Endothelial cell of umbilical vein (primary cell): ENCODE measurements around the gene EDRF1. TPM values are rescaled to one million over a fixed set of nuclear protein-coding genes. Genes with fewer than 3 reads are reported as not detected.

Experiments
- BruUV-seq: library from RNA; stranded (reverse); fragments of 400-500 nt; replicated peaks from 2 replicates; lab custom pipeline; 2021; lab: Mats Ljungman, UMichigan
- CTCF ChIA-PET: fragments of 300-600, 350-600 bp; sonication (Branson Sonifier 250); formaldehyde crosslinking; loops from one replicate; lab custom pipeline; 2021; ENCODE audit warnings: antibody characterized with exemption, inconsistent platforms; lab: Charles Lee
- POLR2A ChIA-PET: fragments of 300-600, 350-600 bp; sonication (Branson Sonifier 250); formaldehyde crosslinking; loops from one replicate; lab custom pipeline; 2021; ENCODE audit warnings: antibody characterized with exemption, inconsistent platforms; lab: Charles Lee
- DNase-seq: peaks from one replicate; pipeline ENCODE4 v3.0.0-alpha.2; 2011; ENCODE audit warnings: low read depth, low spot score
- FAIRE-seq: peaks from 2 replicates; lab custom pipeline; 2011; peaks lifted over from hg19 to GRCh38; lab: Jason Lieb, UNC
- H2AFZ ChIP-seq: 2 replicates; pipeline ENCODE4 v1.6.0; 2012; ENCODE audit warnings: low read depth, low read length, control low read depth, inconsistent platforms
- H3K27ac ChIP-seq: 2 replicates; pipeline ENCODE4 v1.5.1; 2011; ENCODE audit warnings: low read depth, mild to moderate bottlenecking, control low read depth, low read length, moderate library complexity; ENCODE audit not compliant: insufficient read depth
- H3K27me3 ChIP-seq, 2 experiments: 2 replicates each; pipeline versions ENCODE4 v1.6.0 to v1.6.1; 2011; ENCODE audit warnings: low read length in 2 of 2, mixed read lengths in 1 of 2; ENCODE audit not compliant: control insufficient read depth in 2 of 2, insufficient read depth in 2 of 2
- H3K36me3 ChIP-seq, 2 experiments: 2 replicates in 1 of 2; 3 replicates in 1 of 2; pipeline ENCODE4 v1.5.1; 2011; ENCODE audit warnings: low read length in 2 of 2, mild to moderate bottlenecking in 1 of 2, moderate library complexity in 1 of 2; ENCODE audit not compliant: control insufficient read depth in 2 of 2, insufficient read depth in 2 of 2; ENCODE audit errors: extremely low read depth in 1 of 2
- H3K4me1 ChIP-seq: 3 replicates; pipeline ENCODE4 v1.5.1; 2011; ENCODE audit warnings: mild to moderate bottlenecking, low read length; ENCODE audit not compliant: control insufficient read depth, insufficient read depth; ENCODE audit errors: extremely low read depth
- H3K4me2 ChIP-seq: 2 replicates; pipeline ENCODE4 v1.6.1; 2011; ENCODE audit warnings: low read length, control low read depth, mixed read lengths; ENCODE audit not compliant: insufficient read depth
- H3K4me3 ChIP-seq, 3 experiments: fragments of 200-600 bp in 1 of 3; sonication (generic), shearing (Covaris generic) in 1 of 3; replicated peaks in 1 of 3; 2 replicates each; pipeline ENCODE4 v1.5.1; 2011 to 2016; ENCODE audit warnings: control low read depth in 3 of 3, low read length in 3 of 3, mild to moderate bottlenecking in 2 of 3, inconsistent platforms in 1 of 3, low read depth in 1 of 3, moderate library complexity in 1 of 3; ENCODE audit not compliant: insufficient read depth in 1 of 3
- H3K79me2 ChIP-seq: 2 replicates; pipeline ENCODE4 v1.6.0; 2012; ENCODE audit warnings: low read length, inconsistent platforms; ENCODE audit not compliant: control insufficient read depth, insufficient read depth
- H3K9ac ChIP-seq: replicated peaks from 2 replicates; pipeline ENCODE3; 2011; ENCODE audit warnings: low read length, control low read depth; ENCODE audit not compliant: insufficient read depth; ENCODE audit errors: extremely low read depth
- H3K9me1 ChIP-seq: replicated peaks from 3 replicates; pipeline ENCODE4 v1.6.0; 2011; ENCODE audit warnings: mild to moderate bottlenecking, low read length; ENCODE audit not compliant: control insufficient read depth, insufficient read depth; ENCODE audit errors: extremely low read depth
- H3K9me3 ChIP-seq: replicated peaks from 2 replicates; pipeline ENCODE4 v1.5.1; 2012; ENCODE audit warnings: low read length, inconsistent platforms; ENCODE audit not compliant: control insufficient read depth, insufficient read depth
- H4K20me1 ChIP-seq: replicated peaks from 2 replicates; pipeline ENCODE3; 2011; ENCODE audit warnings: mild to moderate bottlenecking, low read length; ENCODE audit not compliant: control insufficient read depth, insufficient read depth; ENCODE audit errors: extremely low read depth
- EZH2 ChIP-seq: IDR thresholded peaks from 2 replicates; pipeline ENCODE4 v1.6.1; 2012; ENCODE audit warnings: borderline replicate concordance, low read depth, mild to moderate bottlenecking, moderate library complexity, low read length, inconsistent platforms; ENCODE audit not compliant: severe bottlenecking
- FOS ChIP-seq: IDR thresholded peaks from 2 replicates; pipeline ENCODE4 v1.6.1; 2011; ENCODE audit warnings: mild to moderate bottlenecking, low read length, moderate library complexity, borderline replicate concordance; ENCODE audit not compliant: insufficient read depth
- GATA2 ChIP-seq: IDR thresholded peaks from 2 replicates; pipeline ENCODE4 v1.7.0; 2011; ENCODE audit warnings: low read depth, mild to moderate bottlenecking, moderate library complexity, mixed read lengths, low read length; ENCODE audit not compliant: insufficient read length, insufficient read depth
- JUN ChIP-seq: IDR thresholded peaks from 2 replicates; pipeline ENCODE4 v1.6.1; 2011; ENCODE audit warnings: borderline replicate concordance, low read depth; ENCODE audit not compliant: insufficient read length, insufficient read depth
- MAX ChIP-seq: IDR thresholded peaks from 2 replicates; pipeline ENCODE4 v1.6.1; 2011; ENCODE audit not compliant: insufficient read depth, insufficient read length
- MYC ChIP-seq: IDR thresholded peaks from one replicate; pipeline ENCODE4 v1.6.1; 2011; ENCODE audit warnings: mild to moderate bottlenecking, low read depth, low read length
- POLR2A ChIP-seq: IDR thresholded peaks from 2 replicates; pipeline ENCODE4 v1.6.1; 2012; ENCODE audit warnings: low read depth, mild to moderate bottlenecking, control low read depth, low read length
- POLR2AphosphoS5 ChIP-seq: IDR thresholded peaks from 2 replicates; pipeline ENCODE4 v1.6.1; 2012; ENCODE audit warnings: low read depth, mild to moderate bottlenecking, control low read depth, low read length, moderate library complexity; ENCODE audit not compliant: insufficient read depth
- dilution Hi-C: fragments of 300-500 bp; cut with MboI; formaldehyde crosslinking; loops from one replicate; pipeline ENCODE4 v1.15.0; 2019; ENCODE audit warnings: low sequenced_read_pairs; ENCODE audit not compliant: extremely low pct_ligation_motif_present
- intact Hi-C: fragments of 100-400 bp; cut with micrococcal nuclease; formaldehyde crosslinking; loops from one replicate; pipeline ENCODE4 v1.10.0; 2022
- polyA plus RNA-seq, 4 experiments: library from polyadenylated mRNA; depleted of rRNA in 3 of 4; stranded (reverse) in 3 of 4; unstranded in 1 of 4; fragments of >200 nt; gene quantifications; 2 replicates each; pipeline versions ENCODE4 v1.2.1 to v1.2.3, GENCODE V29; 2011 to 2012; ENCODE audit warnings: missing spikeins in 1 of 4
- total RNA-seq: library from RNA; stranded (reverse); gene quantifications from 2 replicates; pipeline ENCODE4 v1.2.3, GENCODE V29; 2021
- TF ChIP-seq, protein P1 (sequence below), 2 donors: IDR thresholded peaks; 1 replicate in 1 of 2; 2 replicates in 1 of 2; pipeline ENCODE4 v1.5.1; 2011; ENCODE audit warnings: low read length in 2 of 2, mild to moderate bottlenecking in 2 of 2, moderate library complexity in 2 of 2, control low read depth in 1 of 2, inconsistent platforms in 1 of 2, low read depth in 1 of 2; ENCODE audit not compliant: insufficient read depth in 1 of 2; ENCODE audit errors: extremely low read depth in 1 of 2

The EDRF1 gene
- total and polyA plus RNA-seq, 2 donors (not counting 3 experiments of a cell fraction or from before 2014, with no cell fraction given): 11.6 to 27.8 TPM

DNA sequence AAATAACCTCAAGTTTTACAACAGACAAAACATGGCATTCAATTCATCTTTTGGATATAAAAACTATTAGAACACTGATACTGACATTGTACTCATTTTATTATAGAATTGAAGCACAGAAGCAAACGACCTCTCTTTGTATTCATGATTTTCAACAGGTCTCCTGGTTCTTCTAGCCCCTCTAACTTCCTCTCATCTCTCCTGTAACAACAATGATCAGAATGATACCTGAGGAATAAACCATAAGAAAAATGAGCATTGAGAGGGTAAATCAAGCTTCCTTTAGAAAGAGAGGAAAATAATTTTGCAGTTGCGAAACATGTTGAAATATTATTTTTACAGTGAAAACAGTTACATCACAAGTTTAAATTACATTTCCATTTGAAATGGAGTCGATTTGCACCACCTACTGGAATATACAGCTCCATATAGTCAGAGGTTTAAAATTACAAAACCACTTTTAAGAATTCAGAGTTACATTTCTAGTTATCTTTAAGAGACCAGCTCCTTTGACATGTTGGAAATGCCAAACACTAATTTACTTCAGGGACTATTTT is 19.1 kb upstream of the EDRF1 start:
- no peak for FAIRE-seq
- no peaks in the 10 kb centered on the region for H3K36me3 ChIP-seq
- H3K27ac ChIP-seq: no peak overlapping the region
- no peak overlapping the region for H2AFZ ChIP-seq
- no peak overlapping the region for H3K4me2 ChIP-seq
- ChIA-PET CTCF (interaction anchor here (0.9 to 2.0 kb wide), 14 partner anchors 9 to 708 kb away, joined by 3 to 8 read pairs (median 4); no protein-coding TSS in a partner anchor), POLR2A (no interaction called here)
- intact Hi-C loops (loop anchor here (5.0 kb wide), 1 partner anchor 538 kb away; the partner anchor contains the start of gene CTBP2), dilution Hi-C loops (no loop called here)
- no peaks in the 10 kb centered on the region for H3K9me3 ChIP-seq
- H3K4me3 ChIP-seq: no peak overlapping the region
- no peak overlapping the region for H3K9ac ChIP-seq
- H3K27me3 ChIP-seq: peaks cover 0 to 8% of the 10 kb centered on the region in 2 experiments
- no peaks in the 10 kb centered on the region for H4K20me1 ChIP-seq
- BruUV-seq: no TSS peak
- peak; percentile 27 for DNase-seq
- no peak for TF ChIP-seq EZH2
- no peak for TF ChIP-seq FOS
- TF ChIP-seq MAX: no peak
- TF ChIP-seq JUN: no peak
- TF ChIP-seq, protein P1, sequence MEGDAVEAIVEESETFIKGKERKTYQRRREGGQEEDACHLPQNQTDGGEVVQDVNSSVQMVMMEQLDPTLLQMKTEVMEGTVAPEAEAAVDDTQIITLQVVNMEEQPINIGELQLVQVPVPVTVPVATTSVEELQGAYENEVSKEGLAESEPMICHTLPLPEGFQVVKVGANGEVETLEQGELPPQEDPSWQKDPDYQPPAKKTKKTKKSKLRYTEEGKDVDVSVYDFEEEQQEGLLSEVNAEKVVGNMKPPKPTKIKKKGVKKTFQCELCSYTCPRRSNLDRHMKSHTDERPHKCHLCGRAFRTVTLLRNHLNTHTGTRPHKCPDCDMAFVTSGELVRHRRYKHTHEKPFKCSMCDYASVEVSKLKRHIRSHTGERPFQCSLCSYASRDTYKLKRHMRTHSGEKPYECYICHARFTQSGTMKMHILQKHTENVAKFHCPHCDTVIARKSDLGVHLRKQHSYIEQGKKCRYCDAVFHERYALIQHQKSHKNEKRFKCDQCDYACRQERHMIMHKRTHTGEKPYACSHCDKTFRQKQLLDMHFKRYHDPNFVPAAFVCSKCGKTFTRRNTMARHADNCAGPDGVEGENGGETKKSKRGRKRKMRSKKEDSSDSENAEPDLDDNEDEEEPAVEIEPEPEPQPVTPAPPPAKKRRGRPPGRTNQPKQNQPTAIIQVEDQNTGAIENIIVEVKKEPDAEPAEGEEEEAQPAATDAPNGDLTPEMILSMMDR (IDR thresholded peaks at IDR 0.05; ENCODE audit: extremely low read depth in 1 of 2, insufficient read depth in 1 of 2, low read depth in 1 of 2, low read length in 2 of 2): no peak
- TF ChIP-seq POLR2A: no peak
- no peak for TF ChIP-seq POLR2AphosphoS5
- no peak for TF ChIP-seq GATA2
- no peak for TF ChIP-seq MYC
- no peaks in the 10 kb centered on the region for H3K4me1 ChIP-seq
- no peaks in the 10 kb centered on the region for H3K79me2 ChIP-seq
- no peaks in the 10 kb centered on the region for H3K9me1 ChIP-seq
